Trophoblast cell (in vitro differentiated cells and primary cell): Measurements from ENCODE around the gene EVC.
A peak's percentile ranks its signal among the peaks of the same experiment; 100 is the strongest.

Experiments
- DNase-seq, 2 donors: peaks; one replicate each; pipeline ENCODE4 v3.0.0-alpha.2; 2016
- H2AFZ ChIP-seq: 2 replicates; pipeline ENCODE4 v1.6.1; 2013; ENCODE audit warnings: low read length, moderate library complexity, mild to moderate bottlenecking; ENCODE audit not compliant: insufficient read depth, poor library complexity
- H2AK5ac ChIP-seq: 2 replicates; pipeline ENCODE4 v1.6.1; 2013; ENCODE audit warnings: mild to moderate bottlenecking, low read length
- H2BK120ac ChIP-seq: 2 replicates; pipeline ENCODE4 v1.6.1; 2013; ENCODE audit warnings: low read length, mild to moderate bottlenecking, moderate library complexity; ENCODE audit not compliant: insufficient read depth, poor library complexity
- H2BK12ac ChIP-seq: 2 replicates; pipeline ENCODE4 v1.6.1; 2013; ENCODE audit warnings: mild to moderate bottlenecking, low read length, moderate library complexity
- H2BK5ac ChIP-seq: 2 replicates; pipeline ENCODE4 v1.6.1; 2013; ENCODE audit warnings: low read length, low read depth, moderate library complexity, mild to moderate bottlenecking; ENCODE audit not compliant: poor library complexity
- H3K14ac ChIP-seq: 2 replicates; pipeline ENCODE4 v1.6.1; 2013; ENCODE audit warnings: mild to moderate bottlenecking, low read length
- H3K18ac ChIP-seq: 2 replicates; pipeline ENCODE4 v1.6.1; 2013; ENCODE audit warnings: mild to moderate bottlenecking, low read length
- H3K23ac ChIP-seq: 2 replicates; pipeline ENCODE4 v1.6.1; 2013; ENCODE audit warnings: low read length
- H3K27ac ChIP-seq: 2 replicates; pipeline ENCODE4 v1.5.1; 2013; ENCODE audit warnings: low read depth, mild to moderate bottlenecking, inconsistent platforms, low read length, moderate library complexity
- H3K27me3 ChIP-seq: 2 replicates; pipeline ENCODE4 v1.6.1; 2013; ENCODE audit warnings: inconsistent platforms, mild to moderate bottlenecking, low read length, moderate library complexity; ENCODE audit not compliant: insufficient read depth
- H3K36me3 ChIP-seq, 2 experiments: 1 replicate in 1 of 2; 2 replicates in 1 of 2; pipeline ENCODE4 v1.6.1; 2013; ENCODE audit warnings: low read length in 2 of 2, mild to moderate bottlenecking in 2 of 2, moderate library complexity in 1 of 2; ENCODE audit not compliant: insufficient read depth in 2 of 2, control insufficient read depth in 1 of 2
- H3K4ac ChIP-seq: 2 replicates; pipeline ENCODE4 v1.6.1; 2013; ENCODE audit warnings: low read depth, mild to moderate bottlenecking, low read length, moderate library complexity
- H3K4me1 ChIP-seq, 2 experiments: 1 replicate in 1 of 2; 2 replicates in 1 of 2; pipeline ENCODE4 v1.6.1; 2013; ENCODE audit warnings: low read length in 2 of 2, mild to moderate bottlenecking in 2 of 2, moderate library complexity in 1 of 2; ENCODE audit not compliant: insufficient read depth in 2 of 2, control insufficient read depth in 1 of 2
- H3K4me2 ChIP-seq: 2 replicates; pipeline ENCODE4 v1.6.1; 2013; ENCODE audit warnings: inconsistent platforms, mild to moderate bottlenecking, low read length, moderate library complexity
- H3K4me3 ChIP-seq: 2 replicates; pipeline ENCODE4 v1.5.1; 2013; ENCODE audit warnings: mild to moderate bottlenecking, low read depth, low read length, inconsistent platforms
- H3K79me1 ChIP-seq: one replicate; pipeline ENCODE4 v1.6.1; 2013; ENCODE audit warnings: low read length
- H3K79me2 ChIP-seq: 2 replicates; pipeline ENCODE4 v1.6.1; 2013; ENCODE audit warnings: low read length, mild to moderate bottlenecking; ENCODE audit not compliant: control insufficient read depth, insufficient read depth, poor library complexity
- H3K9ac ChIP-seq: 2 replicates; pipeline ENCODE4 v1.6.1; 2013; ENCODE audit warnings: mild to moderate bottlenecking, low read length
- H3K9me3 ChIP-seq: 2 replicates; pipeline ENCODE4 v1.6.1; 2013; ENCODE audit warnings: low read depth, mild to moderate bottlenecking, control low read depth, inconsistent platforms, low read length; ENCODE audit not compliant: insufficient read depth
- H4K12ac ChIP-seq: 2 replicates; pipeline ENCODE4 v1.6.1; 2013; ENCODE audit warnings: low read depth, mild to moderate bottlenecking, low read length, moderate library complexity
- H4K8ac ChIP-seq: 2 replicates; pipeline ENCODE4 v1.6.1; 2013; ENCODE audit warnings: low read depth, mild to moderate bottlenecking, low read length, moderate library complexity
- H4K91ac ChIP-seq: one replicate; pipeline ENCODE4 v1.6.1; 2013; ENCODE audit warnings: low read depth, mild to moderate bottlenecking, low read length, moderate library complexity
- WGBS: extraction: QIAGEN DNeasy Blood & Tissue Kit; methylation state at CpG from one replicate; pipeline ENCODE4 v1.1.7; 2013; ENCODE audit warnings: missing lambda C conversion rate; ENCODE audit not compliant: insufficient read length, insufficient coverage; ENCODE audit errors: extremely low coverage; 5-methylcytosine and 5-hydroxymethylcytosine counted together

Gene EVC

GRCh38 chr4:5774416-5775036, 63.5 kb downstream of the EVC start:
- no peak overlapping the region for H3K9ac ChIP-seq
- H3K36me3 ChIP-seq, result peaks cover 5 to 6% of the 10 kb centered on the region in 2 experiments
- WGBS, result no CpG with 5 or more reads among the region's 2 CpGs
- H4K91ac ChIP-seq, result no peak overlapping the region
- H3K79me1 ChIP-seq, result peaks cover 12% of the 10 kb centered on the region
- H2BK12ac ChIP-seq, result no peak overlapping the region
- H3K4me1 ChIP-seq, result peaks cover 2 to 3% of the 10 kb centered on the region in 2 experiments
- no peak overlapping the region for H3K18ac ChIP-seq
- H2BK120ac ChIP-seq, result no peak overlapping the region
- no peak overlapping the region for H2AK5ac ChIP-seq
- no peaks in the 10 kb centered on the region for H3K27me3 ChIP-seq
- H2BK5ac ChIP-seq, result no peak overlapping the region
- no peak overlapping the region for H4K12ac ChIP-seq
- peaks cover 9% of the 10 kb centered on the region for H3K9me3 ChIP-seq
- no peak overlapping the region for H3K4me3 ChIP-seq
- no peak overlapping the region for H3K4ac ChIP-seq
- no peak overlapping the region for H3K14ac ChIP-seq
- H2AFZ ChIP-seq, result no peak overlapping the region
- H3K4me2 ChIP-seq, result no peak overlapping the region
- no peaks in the 10 kb centered on the region for H3K79me2 ChIP-seq
- H3K23ac ChIP-seq, result no peak overlapping the region
- H4K8ac ChIP-seq, result no peak overlapping the region
- DNase-seq, result no peak
- no peak overlapping the region for H3K27ac ChIP-seq

- no peak overlapping the region for H3K18ac ChIP-seq
- no peak overlapping the region for H4K91ac ChIP-seq
- no peak overlapping the region for H3K14ac ChIP-seq
- peaks cover 12% of the 10 kb centered on the region for H3K79me1 ChIP-seq
- H4K12ac ChIP-seq, result no peak overlapping the region
- DNase-seq, result no peak
- H2BK120ac ChIP-seq, result no peak overlapping the region
- no peak overlapping the region for H3K4ac ChIP-seq
- no peak overlapping the region for H2BK5ac ChIP-seq
- H3K27me3 ChIP-seq, result no peaks in the 10 kb centered on the region
- no peak overlapping the region for H2AFZ ChIP-seq
- no peak overlapping the region for H3K23ac ChIP-seq
- no peaks in the 10 kb centered on the region for H3K79me2 ChIP-seq
- H3K9ac ChIP-seq, result no peak overlapping the region
- no peak overlapping the region for H4K8ac ChIP-seq
- no peak overlapping the region for H2BK12ac ChIP-seq
- no peak overlapping the region for H3K27ac ChIP-seq
- no CpG with 5 or more reads among the region's 1 CpG for WGBS
- H3K9me3 ChIP-seq, result no peaks in the 10 kb centered on the region
- no peak overlapping the region for H3K4me2 ChIP-seq
- no peak overlapping the region for H2AK5ac ChIP-seq
- H3K36me3 ChIP-seq, result no peaks in the 10 kb centered on the region
- H3K4me1 ChIP-seq, result peaks cover 2 to 3% of the 10 kb centered on the region in 2 experiments
- no peak overlapping the region for H3K4me3 ChIP-seq
Observed at GRCh38 chr4:5776510-5776909, 65.5 kb downstream of the EVC start.

GRCh38 chr4:5780831-5781480, 70.0 kb downstream of the EVC start:
- H3K23ac ChIP-seq, result no peak overlapping the region
- H2AFZ ChIP-seq, result no peak overlapping the region
- no peak overlapping the region for H3K4me3 ChIP-seq
- H2BK5ac ChIP-seq, result no peak overlapping the region
- no peak overlapping the region for H3K4ac ChIP-seq
- H3K4me1 ChIP-seq, result no peaks in the 10 kb centered on the region
- H3K9me3 ChIP-seq, result no peaks in the 10 kb centered on the region
- H3K27me3 ChIP-seq, result no peaks in the 10 kb centered on the region
- H4K8ac ChIP-seq, result no peak overlapping the region
- peaks cover 7 to 8% of the 10 kb centered on the region in 2 experiments for H3K36me3 ChIP-seq
- no peak overlapping the region for H4K91ac ChIP-seq
- no peak overlapping the region for H4K12ac ChIP-seq
- WGBS, result no CpG with 5 or more reads among the region's 9 CpGs
- H3K18ac ChIP-seq, result no peak overlapping the region
- H3K4me2 ChIP-seq, result no peak overlapping the region
- H2AK5ac ChIP-seq, result no peak overlapping the region
- H3K27ac ChIP-seq, result no peak overlapping the region
- peak; percentile 53 to 68 for DNase-seq
- H3K9ac ChIP-seq, result no peak overlapping the region
- H2BK120ac ChIP-seq, result no peak overlapping the region
- no peaks in the 10 kb centered on the region for H3K79me1 ChIP-seq
- H3K79me2 ChIP-seq, result no peaks in the 10 kb centered on the region
- H3K14ac ChIP-seq, result no peak overlapping the region
- no peak overlapping the region for H2BK12ac ChIP-seq

- no peak overlapping the region for H4K91ac ChIP-seq
- H3K4ac ChIP-seq, result no peak overlapping the region
- no peak overlapping the region for H3K9ac ChIP-seq
- no peak overlapping the region for H2AFZ ChIP-seq
- no peaks in the 10 kb centered on the region for H3K4me1 ChIP-seq
- no peaks in the 10 kb centered on the region for H3K79me2 ChIP-seq
- no peak overlapping the region for H3K27ac ChIP-seq
- H3K79me1 ChIP-seq, result no peaks in the 10 kb centered on the region
- peaks cover 7 to 8% of the 10 kb centered on the region in 2 experiments for H3K36me3 ChIP-seq
- no peaks in the 10 kb centered on the region for H3K27me3 ChIP-seq
- H3K14ac ChIP-seq, result no peak overlapping the region
- H3K18ac ChIP-seq, result no peak overlapping the region
- no peak for DNase-seq
- H2BK12ac ChIP-seq, result no peak overlapping the region
- H3K4me2 ChIP-seq, result no peak overlapping the region
- H4K8ac ChIP-seq, result no peak overlapping the region
- no peaks in the 10 kb centered on the region for H3K9me3 ChIP-seq
- no peak overlapping the region for H4K12ac ChIP-seq
- no CpG with 5 or more reads among the region's 3 CpGs for WGBS
- no peak overlapping the region for H3K4me3 ChIP-seq
- H2BK5ac ChIP-seq, result no peak overlapping the region
- H2BK120ac ChIP-seq, result no peak overlapping the region
- H2AK5ac ChIP-seq, result no peak overlapping the region
- no peak overlapping the region for H3K23ac ChIP-seq
Observed at GRCh38 chr4:5781691-5782090, 70.7 kb downstream of the EVC start.
